ENCODE measurements around the gene SARM1. TPM values are rescaled to one million over a fixed set of nuclear protein-coding genes. Genes with fewer than 3 reads are reported as not detected.
A peak's percentile ranks its signal among the peaks of the same experiment; 100 is the strongest.

SARM1 gene
- total and polyA plus RNA-seq, 9 of the 15 experiments (the other 6 are each of a cell fraction or from before 2014, with no cell fraction given): 0.04 to 0.55 (median 0.11) TPM; not detected in 2

GRCh38 chr17:28379814-28380801 lies 8.6 kb downstream of the SARM1 start (continued):
- peak; percentile 28; the same call in 1 of the 2 replicates for TF ChIP-seq JUN (IDR thresholded peaks at IDR 0.05; ENCODE audit: borderline replicate concordance, low read depth, low read length)
- TF ChIP-seq JUN (CRISPR knock-in tag; IDR thresholded peaks at IDR 0.05; ENCODE audit: borderline replicate concordance): no peak
- TF ChIP-seq ELF4 (CRISPR knock-in tag; IDR thresholded peaks at IDR 0.05): no peak
- TF ChIP-seq TAF9B (IDR thresholded peaks at IDR 0.05; ENCODE audit: partially characterized antibody): no peak
- TF ChIP-seq MEF2D (tag; conservative IDR thresholded peaks at IDR 0.05; ENCODE audit: low read depth): no peak
- TF ChIP-seq, protein P1, sequence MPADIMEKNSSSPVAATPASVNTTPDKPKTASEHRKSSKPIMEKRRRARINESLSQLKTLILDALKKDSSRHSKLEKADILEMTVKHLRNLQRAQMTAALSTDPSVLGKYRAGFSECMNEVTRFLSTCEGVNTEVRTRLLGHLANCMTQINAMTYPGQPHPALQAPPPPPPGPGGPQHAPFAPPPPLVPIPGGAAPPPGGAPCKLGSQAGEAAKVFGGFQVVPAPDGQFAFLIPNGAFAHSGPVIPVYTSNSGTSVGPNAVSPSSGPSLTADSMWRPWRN (IDR thresholded peaks at IDR 0.05; ENCODE audit: low read depth): peak; percentile 52
- TF ChIP-seq ZNF511 (CRISPR knock-in tag; IDR thresholded peaks at IDR 0.05): no peak
- TF ChIP-seq ZNF277 (CRISPR knock-in tag; IDR thresholded peaks at IDR 0.05; ENCODE audit: borderline replicate concordance): no peak
- TF ChIP-seq, protein P2, sequence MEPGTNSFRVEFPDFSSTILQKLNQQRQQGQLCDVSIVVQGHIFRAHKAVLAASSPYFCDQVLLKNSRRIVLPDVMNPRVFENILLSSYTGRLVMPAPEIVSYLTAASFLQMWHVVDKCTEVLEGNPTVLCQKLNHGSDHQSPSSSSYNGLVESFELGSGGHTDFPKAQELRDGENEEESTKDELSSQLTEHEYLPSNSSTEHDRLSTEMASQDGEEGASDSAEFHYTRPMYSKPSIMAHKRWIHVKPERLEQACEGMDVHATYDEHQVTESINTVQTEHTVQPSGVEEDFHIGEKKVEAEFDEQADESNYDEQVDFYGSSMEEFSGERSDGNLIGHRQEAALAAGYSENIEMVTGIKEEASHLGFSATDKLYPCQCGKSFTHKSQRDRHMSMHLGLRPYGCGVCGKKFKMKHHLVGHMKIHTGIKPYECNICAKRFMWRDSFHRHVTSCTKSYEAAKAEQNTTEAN (CRISPR knock-in tag; IDR thresholded peaks at IDR 0.05): no peak
- TF ChIP-seq BHLHE40 (IDR thresholded peaks at IDR 0.05; ENCODE audit: low read length): peak; percentile 41; the same call in 1 of the 2 replicates
- no peak for TF ChIP-seq ETS2 (tag; IDR thresholded peaks at IDR 0.05; ENCODE audit: borderline replicate concordance, poor library complexity, severe bottlenecking)
- no peak for TF ChIP-seq STAT6 (CRISPR knock-in tag; IDR thresholded peaks at IDR 0.05)
- no peak for TF ChIP-seq GABPB2 (CRISPR knock-in tag; conservative IDR thresholded peaks at IDR 0.05)

Measured in K562 (cell line).